GM21367 (cell line): ENCODE data around the gene C1RL.
"Not testable (repeated sequence)": the region's sequence is repeated elsewhere in the genome, so short reads cannot be mapped to it uniquely, and the experiment has no call there.

Experiments used
- ATAC-seq: cut with Tn5 transposase; IDR thresholded peaks from one replicate; pipeline ENCODE4 v1.9.1; 2021; ENCODE audit not compliant: unreplicated experiment

The C1RL gene

DNA sequence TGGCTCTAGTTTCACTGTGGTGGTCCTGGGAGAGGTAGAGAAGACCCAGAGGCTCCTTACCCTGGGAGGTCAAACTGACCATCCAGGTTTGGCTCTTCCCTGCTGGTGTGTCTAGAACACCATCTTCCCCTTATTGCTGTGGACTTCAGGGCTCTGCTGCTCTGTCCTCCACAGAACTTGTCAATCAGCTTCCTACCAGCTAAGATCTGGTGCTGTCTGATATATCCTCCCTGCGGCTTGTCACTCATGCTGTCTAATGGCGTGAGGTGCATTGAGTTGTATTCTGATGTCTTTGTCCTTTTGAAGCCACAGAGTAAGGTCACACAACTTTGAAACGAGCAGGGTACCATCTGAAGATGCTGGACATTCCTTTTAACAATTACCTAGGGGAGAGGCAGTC, 7.2 kb upstream of the C1RL start:
- ATAC-seq: no peak

DNA sequence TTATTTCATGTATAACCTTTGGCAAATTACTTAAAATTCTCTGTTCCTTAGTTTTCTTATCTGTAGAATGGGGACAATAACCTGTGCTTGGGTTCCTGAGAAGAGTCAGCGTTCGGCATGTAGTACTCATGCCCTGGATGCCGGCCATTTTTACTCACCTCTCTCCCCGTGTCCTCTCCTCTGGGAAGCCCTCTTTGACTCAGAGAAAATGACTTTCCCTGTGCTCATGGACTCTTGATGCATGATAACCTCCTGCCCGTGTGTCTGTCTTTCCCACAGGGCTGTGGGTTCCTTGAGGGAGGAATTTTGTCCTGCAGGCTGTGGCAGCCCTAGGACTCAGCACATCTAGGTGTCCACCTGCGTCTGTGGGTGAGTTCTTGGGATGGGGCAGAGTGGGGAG, 5.8 kb upstream of the C1RL start:
- ATAC-seq: no peak

DNA sequence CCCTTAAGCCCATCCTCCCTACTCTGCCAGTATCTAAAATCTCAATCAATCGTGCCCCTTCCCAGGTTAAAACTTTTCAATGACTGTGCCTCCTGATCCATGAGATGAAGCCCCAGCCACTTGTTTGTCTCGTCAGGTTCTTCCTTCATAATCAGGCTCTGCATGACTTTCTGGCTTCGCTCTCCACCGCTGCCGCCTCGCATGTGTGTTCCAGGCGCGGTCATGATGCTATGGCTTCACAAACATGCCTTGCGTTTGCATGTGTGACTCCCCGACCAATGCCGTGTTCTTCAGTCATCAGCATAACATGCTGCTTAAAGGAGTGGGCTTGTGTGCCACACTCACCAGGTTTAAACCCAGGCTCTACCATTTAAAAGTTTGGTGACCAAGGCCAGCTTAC, 5.0 kb upstream of the C1RL start:
- ATAC-seq: no peak

DNA sequence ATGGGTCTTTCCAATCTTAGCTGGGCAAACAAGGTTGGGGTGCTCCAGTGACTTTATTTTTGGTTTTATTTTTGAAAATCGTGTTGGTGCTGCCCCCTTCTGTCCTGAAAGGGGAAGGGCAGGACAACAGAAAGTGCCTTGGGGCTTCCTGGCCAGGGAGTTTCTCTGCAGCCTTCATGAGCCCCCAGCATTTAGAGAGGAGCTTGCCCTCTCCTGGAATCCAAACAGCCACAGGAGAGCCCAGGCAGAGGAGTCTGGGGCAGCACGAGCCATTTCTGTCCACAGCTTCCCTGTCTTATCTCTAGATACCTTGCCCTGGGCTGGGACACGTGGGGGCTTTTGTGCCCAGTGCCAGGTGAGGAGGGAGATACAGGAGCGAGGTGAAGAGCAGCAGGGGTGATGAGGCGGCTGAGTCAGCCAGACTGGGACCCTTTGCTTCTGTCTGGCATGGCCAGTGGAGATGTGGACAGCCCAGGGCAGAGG, 4.4 kb upstream of the C1RL start:
- ATAC-seq: no peak

DNA sequence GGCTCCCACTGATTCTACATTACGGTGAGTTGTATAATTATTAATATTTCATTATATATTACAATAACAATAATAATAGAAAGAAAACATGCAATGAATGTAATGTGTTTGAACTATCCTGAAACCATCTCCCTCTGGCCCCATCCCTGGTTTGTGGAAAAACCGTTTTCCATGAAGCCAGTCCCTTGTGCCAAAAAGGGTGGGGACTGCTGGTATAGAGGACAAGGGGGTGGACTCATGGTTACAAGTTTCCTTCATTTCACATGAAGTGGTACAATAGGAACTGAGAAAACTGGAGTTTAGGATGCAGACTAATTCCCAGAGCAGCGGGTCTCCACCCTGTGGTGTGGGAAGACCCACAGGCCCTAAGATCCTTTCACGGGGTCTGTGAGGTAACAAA, 3.0 kb upstream of the C1RL start:
- ATAC-seq: no peak

DNA sequence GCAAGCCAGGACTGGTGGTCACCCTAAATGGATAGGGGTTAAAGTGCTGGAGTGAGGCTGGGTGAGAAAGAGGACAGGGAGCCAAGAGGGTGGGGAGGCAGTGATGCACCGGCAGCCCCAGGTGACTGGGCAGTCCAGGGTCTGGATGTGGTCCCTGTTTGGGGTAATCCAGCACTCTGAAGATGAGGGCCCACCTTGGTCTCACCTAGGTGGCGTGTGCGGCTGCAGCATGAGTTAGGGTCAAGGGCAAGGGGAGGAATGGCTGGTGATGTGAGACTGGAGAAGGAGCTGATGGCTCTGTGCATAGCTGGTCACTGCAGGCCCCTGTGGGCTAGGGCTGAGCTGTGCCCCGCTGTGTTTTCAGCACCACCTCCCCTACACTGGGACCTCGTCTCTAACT, 1.6 kb upstream of the C1RL start:
- ATAC-seq: no peak

DNA sequence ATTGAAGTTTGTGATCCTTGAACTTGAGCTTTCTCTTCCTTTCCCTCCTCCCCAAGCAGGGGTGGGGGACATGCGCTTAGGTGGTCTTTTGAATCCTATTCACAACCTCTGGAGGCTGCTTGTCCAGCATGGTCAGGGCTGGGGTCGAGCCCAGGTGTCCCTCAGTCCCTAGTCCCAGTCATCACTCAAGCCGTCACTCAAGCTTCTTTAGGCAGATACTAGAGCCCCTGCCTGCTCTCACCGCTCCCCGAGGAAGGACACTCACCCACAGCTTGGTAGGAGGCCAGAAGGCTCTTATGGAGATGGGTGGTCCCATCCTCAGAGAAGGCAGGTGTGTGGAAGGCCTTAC, 532 bp upstream of the C1RL start:
- no peak for ATAC-seq

DNA sequence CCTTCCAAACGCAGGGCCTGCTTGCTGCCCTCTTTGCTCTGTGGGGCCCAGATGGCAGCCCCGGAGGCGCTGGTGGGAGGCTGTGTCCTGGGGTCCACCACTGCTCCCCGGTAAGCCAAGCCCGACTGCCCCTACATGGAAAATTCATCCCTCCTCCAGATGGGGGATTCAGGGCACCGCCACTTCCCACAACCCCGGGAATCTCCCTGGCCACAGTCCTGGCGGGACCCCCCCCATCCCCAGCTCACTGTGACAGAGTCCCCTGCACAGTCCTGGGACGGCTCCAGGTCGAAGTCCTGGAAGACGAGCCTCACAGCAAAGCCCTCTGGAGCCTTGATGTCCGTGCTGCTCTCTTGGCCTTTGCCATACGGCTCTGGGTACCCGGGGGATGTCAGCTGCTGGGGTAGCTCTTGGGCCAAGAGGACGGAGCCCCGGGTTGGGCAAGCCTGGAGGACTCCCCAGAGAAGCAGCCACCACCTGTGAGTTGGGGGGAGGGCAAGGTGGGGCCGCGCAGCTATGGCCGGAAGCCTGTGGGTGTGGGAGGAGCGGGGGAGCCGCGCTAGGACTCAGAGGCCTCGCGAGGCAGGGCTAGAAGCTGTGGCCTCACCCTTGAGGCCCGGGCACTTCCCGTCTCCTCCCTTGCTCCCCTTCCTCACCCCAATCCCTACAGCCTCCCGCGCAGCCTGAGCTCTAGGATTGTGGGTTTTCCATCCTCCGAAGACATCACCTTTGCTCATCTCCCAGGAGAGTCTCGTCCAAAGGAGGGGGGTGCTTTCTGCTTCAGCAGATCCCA, 815 bp downstream of the C1RL start:
- peak; percentile 88 for ATAC-seq

DNA sequence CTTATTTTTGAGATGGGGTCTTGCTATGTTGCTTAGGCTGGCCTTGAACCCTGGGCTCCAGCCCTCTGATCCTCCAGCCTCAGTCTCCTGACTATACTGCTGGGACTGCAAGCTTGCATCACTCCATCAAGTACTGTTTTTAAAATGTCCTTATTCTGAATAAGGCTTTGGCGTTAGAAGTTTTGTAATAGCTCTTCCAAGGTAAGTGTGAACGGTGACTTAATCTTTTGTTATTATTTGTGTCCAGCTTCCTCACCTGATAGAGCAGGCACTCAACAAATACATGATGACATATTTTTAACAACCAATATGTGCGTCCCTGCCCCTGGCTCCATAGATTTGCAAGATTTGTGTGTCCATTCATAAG, 1.4 kb downstream of the C1RL start:
- no peak for ATAC-seq

DNA sequence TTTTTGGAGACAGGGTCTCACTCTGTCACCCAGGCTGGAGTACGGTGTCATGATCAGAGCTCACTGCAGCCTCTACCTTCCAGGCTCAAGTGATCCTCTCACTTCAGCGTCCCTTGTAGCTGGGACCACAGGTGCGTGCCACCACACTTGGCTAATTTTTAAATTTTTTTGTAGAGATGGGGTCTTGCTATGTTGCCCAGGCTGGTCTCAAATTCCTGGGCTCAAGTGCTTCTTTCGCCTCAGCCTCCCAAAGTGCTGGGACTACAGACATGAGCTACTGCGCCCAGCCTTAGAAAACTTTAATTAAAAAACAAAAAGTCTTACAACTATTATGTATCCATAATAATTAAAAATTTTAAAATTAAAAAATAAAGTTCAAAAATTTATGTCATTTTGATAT, 1.8 kb downstream of the C1RL start:
- not testable (repeated sequence) for ATAC-seq

DNA sequence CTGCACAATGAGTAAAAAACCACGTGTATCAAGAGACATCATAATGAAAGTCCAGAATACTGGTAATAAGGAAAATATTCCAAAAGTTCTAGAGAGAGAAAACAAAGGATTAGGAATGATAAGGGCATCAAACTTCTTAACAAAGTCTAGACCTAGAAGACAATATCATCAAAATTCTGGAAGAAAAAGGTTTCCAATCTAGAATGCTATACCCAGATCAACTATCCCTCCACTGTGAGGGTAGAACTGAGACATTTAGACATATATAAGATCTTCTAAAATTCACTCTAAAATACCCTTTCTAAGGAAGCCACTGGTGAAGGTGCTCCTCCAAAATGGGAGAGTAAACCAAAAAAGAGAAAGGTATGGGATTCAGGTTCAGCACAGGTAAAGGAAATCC, 2.9 kb downstream of the C1RL start:
- no peak for ATAC-seq

DNA sequence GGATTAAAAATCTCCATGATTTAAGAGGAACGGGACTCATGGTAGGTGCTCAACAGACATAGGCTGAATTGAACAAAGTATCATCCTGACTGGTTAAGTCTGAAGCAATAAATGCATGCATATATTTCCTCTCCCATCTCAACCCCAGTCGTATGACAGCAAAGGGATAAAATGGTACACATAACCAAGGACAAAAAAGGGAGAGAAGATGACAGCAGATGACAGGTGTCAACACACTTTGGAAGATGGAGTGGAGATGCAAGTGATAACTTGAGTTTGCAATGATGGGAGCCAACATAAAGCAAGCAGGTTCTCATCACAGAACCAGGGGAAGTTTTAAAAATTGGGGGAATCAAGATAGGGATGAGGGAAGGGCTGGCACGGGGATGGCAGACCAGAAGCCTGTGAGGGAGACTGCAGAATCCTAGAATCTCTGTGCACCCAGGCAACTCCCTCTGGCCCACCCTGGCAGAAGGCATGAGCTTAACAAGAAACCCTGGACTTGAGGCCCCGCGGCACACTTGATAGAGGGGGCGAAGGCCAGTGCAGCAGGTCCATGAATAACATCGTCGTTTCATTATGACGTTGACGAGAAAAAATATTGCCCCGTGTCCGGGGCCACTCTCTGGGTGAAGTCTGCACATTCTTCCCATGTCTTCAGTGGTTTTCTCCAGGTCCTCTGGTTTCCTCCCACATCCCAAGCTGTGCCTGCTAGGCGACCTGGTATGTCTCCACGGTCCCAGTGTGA, 5.0 kb downstream of the C1RL start:
- no peak for ATAC-seq

DNA sequence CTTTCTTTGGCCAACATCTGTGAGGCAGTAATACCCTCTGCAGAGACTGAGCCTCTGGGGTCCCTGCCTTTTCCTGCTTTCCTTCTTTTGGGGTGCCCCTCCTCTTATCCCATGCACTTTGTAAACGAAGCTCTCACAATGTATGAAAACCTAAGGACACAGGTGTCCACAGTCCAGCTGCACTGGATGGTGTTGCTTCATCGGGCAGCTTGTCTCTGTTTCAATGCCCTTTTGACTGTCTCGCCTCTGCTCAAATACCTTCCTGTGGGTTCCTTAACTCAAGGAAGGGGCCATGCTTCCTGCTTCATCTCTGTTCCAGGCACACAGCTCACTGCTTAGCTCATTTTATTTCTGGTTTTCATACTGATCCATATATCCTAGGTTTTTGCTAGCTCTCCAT, 6.4 kb downstream of the C1RL start:
- no peak for ATAC-seq

DNA sequence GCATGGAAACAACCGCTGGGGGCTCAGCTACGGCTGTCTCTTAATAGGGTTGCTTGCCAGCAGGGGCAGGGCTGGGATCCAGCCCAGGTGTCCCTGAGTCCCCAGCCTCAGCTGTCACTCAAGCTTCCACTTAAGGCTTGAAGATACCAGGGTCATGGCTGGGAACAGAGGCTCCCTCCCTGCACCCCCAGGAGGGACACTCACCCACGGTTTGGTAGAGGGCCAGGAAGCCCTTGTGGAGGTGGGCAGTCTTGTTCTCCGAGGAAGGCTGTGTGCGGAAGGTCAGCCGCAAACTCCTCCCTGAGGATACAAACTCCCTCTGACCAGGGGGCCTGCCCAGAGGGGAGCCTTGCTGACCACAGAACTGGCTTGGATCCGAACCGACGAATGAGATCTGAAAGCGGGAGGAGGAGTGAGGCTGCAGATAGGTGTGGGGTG, 7.3 kb downstream of the C1RL start:
- ATAC-seq: no peak

DNA sequence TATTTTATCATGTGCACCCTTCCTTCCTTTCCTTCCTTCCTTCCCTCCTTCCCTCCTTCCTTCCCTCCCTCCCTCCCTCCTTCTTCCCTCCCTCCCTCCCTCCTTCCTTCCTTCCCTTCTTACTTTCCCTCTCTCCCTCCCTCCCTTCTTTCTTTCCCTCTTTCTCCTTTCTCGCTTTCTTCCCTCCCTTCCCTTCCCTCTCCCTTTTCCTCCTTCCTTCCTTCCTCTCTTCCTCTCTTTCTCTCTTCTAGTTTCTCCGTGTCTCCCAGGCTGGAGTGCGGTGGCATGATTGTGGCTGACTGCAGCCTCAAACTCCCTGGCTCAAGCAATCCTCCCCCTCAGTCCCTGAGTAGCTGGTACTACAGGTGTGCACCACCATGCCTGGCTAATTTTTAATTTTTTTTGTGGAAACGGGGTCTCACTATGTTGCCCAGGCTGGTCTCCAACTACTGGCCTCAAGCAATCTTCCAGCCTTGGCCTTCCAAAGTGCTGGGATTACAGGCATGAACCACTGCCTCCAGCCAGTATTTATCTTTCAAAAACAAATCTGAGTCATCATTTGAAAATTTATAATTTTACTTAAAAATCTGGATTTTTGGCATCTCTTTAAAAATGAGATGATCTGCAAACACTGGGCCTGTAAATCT, 7.8 kb downstream of the C1RL start:
- ATAC-seq: no peak

DNA sequence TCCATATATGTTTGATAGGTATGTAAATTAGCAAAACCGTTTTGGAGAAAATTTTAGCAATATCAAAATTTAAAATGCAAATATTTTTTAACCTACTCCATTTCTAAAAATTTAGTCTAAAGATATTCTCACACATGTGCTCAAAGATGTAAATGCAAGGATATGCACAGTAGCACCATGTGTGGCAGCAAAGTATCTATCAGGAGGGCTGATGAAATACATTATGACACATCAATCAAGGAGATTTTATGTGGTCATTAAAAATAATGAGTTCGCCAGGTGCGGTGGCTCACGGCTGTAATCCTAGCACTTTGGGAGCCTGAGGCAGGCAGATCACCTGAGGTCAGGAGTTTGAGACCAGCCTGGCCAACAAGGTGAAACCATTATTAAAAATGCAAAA, 8.8 kb downstream of the C1RL start:
- no peak for ATAC-seq

DNA sequence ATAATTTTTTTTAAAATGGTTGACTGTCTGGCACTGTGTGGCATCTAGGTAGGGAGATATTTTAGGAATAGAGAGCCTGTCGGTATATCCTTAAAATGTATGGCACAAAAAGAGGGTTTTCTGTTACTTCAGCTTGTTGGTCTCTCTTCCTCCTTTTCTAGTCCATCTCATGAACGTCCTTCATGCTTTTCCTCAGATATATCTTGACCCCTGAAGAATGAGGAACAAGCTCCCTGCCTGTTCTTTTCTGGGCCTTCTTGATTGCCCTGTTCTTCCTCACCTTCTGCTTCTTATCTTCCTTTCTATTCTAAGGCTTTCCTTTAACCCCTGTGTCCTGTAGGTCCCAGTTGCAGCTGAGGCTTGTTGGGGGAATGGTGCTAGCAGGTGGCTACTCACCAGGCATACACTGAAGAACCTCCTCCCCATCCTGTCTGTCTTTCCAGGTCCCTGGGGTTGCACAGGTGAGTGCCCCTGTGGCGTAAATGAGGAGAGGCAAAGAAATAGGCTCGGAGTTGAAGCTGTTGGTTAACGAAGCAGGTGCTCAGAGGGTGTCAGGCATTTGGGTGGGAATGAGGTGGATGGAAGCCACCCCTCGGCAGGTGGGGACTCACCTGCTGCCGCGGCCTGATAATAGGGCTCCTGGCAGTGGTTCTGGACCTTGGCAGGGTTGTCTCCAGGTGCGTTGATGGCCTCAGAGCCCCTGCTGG, 9.6 kb downstream of the C1RL start:
- no peak for ATAC-seq

DNA sequence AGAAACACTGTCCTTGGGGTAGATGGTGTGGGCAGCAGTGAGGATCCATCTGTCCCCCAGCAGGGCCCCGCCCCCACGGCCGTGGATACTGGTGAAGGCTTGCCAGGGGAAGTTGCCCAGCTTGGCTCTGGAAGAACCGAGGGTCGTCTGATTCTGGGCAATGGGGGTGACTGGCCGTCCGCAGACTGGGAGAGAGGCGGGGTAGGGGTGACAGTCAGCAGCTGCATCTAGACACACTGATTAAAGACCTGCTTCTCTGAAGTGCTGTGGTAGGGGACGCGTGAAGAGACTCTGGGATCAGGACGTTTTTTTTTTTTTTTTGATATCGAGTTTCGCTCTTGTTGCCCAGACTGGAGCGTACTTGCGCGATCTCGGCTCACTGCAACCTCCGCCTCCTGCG, 12.0 kb downstream of the C1RL start:
- no peak for ATAC-seq

DNA sequence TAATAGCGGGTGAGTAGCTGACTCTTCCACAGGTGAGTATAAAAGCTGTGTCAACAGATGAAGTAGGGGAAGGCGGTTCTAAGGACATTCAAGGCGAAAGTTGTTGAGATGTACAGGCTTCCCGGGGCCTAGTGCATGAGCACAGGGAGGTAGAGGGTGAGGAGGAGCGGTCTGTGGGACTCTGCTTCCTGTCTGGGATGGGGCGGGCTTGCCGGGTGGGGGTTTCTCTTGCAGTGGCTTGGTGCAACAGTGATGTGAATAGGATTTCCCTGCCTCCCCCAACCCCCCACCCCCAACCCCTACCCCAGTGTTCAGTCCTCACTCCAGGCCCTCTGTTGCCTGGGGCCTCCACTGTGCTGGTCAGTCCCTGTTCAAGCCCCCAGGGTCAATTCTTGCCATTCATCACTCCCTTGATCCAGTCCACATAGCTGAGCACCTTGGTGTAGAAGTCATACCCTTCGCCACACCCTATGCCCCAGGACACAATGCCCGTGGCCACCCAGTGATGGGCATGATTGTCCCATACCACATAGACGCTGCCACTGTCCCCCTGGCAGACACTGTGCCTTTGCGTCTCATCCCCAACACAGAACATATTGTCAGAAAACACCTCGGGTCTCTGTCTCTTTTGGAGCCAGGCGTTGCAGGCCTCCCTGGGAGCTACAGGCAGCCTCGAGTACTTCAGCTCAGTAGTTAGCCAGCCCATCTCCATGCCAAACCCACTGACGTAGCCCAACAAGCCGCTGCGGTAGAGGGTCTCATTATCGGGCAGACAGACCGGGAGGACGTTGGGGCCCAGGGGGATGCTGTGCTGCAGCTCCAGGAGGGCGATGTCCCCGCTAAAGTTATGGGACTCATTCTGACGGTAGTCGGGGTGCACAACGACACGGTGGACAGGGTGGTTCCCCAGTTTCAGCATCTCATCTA, 12.7 kb downstream of the C1RL start:
- no peak for ATAC-seq

DNA sequence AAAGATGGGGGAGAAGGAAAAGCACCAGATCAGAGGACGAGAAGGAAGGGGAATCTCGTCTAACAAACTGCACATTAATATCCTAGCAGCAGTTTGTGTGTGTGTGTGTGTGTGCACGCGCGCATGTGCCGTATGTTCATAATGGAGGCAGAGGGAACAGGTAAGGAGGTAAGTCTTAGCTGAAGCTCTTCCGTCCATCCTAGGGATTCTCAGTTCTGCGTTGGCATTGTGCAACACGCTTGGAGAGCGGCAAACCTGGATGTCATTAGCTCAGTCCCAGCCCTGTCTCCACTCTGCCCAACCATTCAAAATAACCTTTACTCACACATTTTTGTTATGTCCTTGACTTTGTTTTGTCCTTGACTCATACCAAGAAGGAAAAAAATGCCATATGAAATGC, 15.1 kb downstream of the C1RL start:
- ATAC-seq: no peak
